AG10803 (cell line): ENCODE measurements around the gene UBAP1L.
"Not testable (repeated sequence)": the region's sequence is repeated elsewhere in the genome, so short reads cannot be mapped to it uniquely, and the experiment has no call there.

Experiments
- DNase-seq: peaks from one replicate; pipeline ENCODE4 v3.0.0; 2010; ENCODE audit warnings: low read depth
- H3K4me3 ChIP-seq: 2 replicates; pipeline ENCODE4 v1.5.1; 2011; ENCODE audit warnings: mild to moderate bottlenecking, low read length, control low read depth
- CTCF ChIP-seq: conservative IDR thresholded peaks from 2 replicates; pipeline ENCODE4 v1.5.1; 2011; ENCODE audit warnings: mild to moderate bottlenecking, low read length, control low read depth, inconsistent platforms

UBAP1L gene

GRCh38 chr15:65106011-65106590 is 8.9 kb downstream of the UBAP1L start:
- no peak for TF ChIP-seq CTCF
- no peak overlapping the region for H3K4me3 ChIP-seq
- DNase-seq = no peak

GRCh38 chr15:65105038-65105437 is 10.0 kb downstream of the UBAP1L start:
- H3K4me3 ChIP-seq = no peak overlapping the region
- no peak for DNase-seq
- no peak for TF ChIP-seq CTCF

GRCh38 chr15:65102912-65103311 is 12.1 kb downstream of the UBAP1L start:
- DNase-seq = no peak
- TF ChIP-seq CTCF = no peak
- no peak overlapping the region for H3K4me3 ChIP-seq

GRCh38 chr15:65101891-65102708 is 12.9 kb downstream of the UBAP1L start:
- DNase-seq = no peak
- no peak for TF ChIP-seq CTCF
- no peak overlapping the region for H3K4me3 ChIP-seq

- DNase-seq = peak; percentile 56
- TF ChIP-seq CTCF = peak; percentile 76
- no peak overlapping the region for H3K4me3 ChIP-seq
Measured at GRCh38 chr15:65101411-65101890, 13.5 kb downstream of the UBAP1L start.

GRCh38 chr15:65100442-65100841 is 14.6 kb downstream of the UBAP1L start:
- DNase-seq = no peak
- no peak for TF ChIP-seq CTCF
- no peak overlapping the region for H3K4me3 ChIP-seq

GRCh38 chr15:65099801-65100200 is 15.2 kb downstream of the UBAP1L start:
- not testable (repeated sequence) for H3K4me3 ChIP-seq, DNase-seq
